GM12873 (cell line): ENCODE data around the gene ITPRIP.

Experiments used
- TF ChIP-seq, protein P1 (sequence below): IDR thresholded peaks from 2 replicates; pipeline ENCODE4 v1.5.1; 2012; ENCODE audit warnings: low read depth, mild to moderate bottlenecking, moderate library complexity, low read length, control low read depth; ENCODE audit not compliant: insufficient read depth; ENCODE audit errors: missing control alignments

ITPRIP gene

DNA sequence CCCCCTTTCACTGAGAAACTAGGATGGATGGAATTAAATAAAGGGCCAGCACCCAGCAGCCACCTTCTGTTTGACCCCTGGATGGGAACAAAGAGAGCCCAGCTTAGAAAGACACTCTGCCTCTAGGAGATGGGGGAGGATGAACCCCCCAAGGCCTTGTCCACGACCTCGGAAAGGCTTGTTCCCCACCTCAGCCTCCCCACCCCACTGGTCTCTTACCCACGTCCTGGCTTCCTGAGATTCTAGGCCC is 9.7 kb downstream of the ITPRIP start:
- TF ChIP-seq, protein P1, sequence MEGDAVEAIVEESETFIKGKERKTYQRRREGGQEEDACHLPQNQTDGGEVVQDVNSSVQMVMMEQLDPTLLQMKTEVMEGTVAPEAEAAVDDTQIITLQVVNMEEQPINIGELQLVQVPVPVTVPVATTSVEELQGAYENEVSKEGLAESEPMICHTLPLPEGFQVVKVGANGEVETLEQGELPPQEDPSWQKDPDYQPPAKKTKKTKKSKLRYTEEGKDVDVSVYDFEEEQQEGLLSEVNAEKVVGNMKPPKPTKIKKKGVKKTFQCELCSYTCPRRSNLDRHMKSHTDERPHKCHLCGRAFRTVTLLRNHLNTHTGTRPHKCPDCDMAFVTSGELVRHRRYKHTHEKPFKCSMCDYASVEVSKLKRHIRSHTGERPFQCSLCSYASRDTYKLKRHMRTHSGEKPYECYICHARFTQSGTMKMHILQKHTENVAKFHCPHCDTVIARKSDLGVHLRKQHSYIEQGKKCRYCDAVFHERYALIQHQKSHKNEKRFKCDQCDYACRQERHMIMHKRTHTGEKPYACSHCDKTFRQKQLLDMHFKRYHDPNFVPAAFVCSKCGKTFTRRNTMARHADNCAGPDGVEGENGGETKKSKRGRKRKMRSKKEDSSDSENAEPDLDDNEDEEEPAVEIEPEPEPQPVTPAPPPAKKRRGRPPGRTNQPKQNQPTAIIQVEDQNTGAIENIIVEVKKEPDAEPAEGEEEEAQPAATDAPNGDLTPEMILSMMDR, result no peak

DNA sequence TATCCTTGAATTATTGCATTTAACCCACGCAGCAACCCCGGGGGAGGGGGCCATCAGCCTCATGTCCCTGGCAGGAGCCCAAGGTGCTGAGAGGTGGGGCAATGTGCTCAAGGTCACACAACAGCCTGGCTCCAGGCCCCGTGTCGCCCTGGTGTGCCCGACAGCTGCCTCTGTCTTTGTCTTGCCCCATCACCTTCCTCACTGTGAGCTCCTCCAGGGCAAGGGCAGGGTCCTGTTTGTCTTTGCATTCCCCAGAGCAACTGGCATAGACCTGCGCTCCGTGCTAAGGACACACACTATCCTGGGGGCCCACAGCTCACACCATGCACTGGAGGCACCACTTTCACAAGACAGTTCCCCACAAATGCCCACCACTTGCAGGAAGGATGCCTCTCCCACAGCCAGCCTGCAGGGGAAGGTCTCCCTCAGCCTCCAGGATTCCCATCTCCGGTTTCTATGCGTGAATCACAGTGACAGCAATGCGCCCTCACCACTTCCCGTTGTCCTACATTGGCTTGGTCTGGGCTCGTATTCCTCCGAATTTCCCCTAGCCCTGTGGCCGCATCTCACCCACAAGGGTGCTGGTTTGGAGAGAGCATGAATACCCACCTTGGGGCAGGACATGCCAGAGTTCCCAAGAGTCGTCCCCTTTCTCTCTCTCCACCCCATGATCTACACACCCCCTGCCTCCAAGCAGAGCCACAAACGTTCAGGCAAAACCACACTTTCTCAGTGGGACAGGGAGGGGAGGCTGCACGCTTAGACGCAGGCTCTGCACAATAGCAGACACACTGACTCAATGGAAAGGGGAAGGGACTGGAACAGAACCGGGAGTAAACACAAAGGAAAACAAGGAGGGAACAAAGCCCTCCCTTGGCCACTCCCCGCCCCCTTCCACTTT is 10.3 kb downstream of the ITPRIP start:
- TF ChIP-seq, protein P1, result no peak

DNA sequence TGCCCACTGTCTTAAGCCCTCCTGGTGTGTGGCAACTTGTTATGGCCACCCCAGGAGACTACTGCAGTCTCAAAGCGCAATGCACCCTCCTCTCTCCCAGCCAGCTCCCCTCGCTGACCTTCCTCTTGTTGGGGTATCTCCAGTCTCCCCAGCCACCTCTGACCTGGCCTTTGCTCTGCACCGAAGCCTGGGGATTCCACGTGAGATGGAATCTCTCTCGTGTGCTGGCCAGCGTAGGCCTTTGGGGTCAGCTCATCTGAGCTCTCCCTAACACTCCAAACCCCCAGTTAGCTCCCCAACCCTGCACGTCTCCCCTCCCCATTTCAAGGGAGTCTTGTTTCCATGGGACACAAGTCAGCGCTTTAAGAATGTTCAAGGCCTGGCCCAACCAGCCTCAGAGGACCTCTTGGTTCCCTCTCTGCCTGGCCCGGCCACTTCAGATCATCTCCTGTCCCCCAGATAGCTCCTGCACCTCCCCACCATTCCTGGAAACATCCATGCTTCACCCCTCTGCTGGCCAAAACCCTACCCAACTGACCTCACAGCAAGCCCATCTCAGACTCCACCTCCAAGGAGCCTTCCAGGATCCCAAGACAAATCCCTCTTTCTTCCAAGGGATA is 11.2 kb downstream of the ITPRIP start:
- TF ChIP-seq, protein P1, result no peak

DNA sequence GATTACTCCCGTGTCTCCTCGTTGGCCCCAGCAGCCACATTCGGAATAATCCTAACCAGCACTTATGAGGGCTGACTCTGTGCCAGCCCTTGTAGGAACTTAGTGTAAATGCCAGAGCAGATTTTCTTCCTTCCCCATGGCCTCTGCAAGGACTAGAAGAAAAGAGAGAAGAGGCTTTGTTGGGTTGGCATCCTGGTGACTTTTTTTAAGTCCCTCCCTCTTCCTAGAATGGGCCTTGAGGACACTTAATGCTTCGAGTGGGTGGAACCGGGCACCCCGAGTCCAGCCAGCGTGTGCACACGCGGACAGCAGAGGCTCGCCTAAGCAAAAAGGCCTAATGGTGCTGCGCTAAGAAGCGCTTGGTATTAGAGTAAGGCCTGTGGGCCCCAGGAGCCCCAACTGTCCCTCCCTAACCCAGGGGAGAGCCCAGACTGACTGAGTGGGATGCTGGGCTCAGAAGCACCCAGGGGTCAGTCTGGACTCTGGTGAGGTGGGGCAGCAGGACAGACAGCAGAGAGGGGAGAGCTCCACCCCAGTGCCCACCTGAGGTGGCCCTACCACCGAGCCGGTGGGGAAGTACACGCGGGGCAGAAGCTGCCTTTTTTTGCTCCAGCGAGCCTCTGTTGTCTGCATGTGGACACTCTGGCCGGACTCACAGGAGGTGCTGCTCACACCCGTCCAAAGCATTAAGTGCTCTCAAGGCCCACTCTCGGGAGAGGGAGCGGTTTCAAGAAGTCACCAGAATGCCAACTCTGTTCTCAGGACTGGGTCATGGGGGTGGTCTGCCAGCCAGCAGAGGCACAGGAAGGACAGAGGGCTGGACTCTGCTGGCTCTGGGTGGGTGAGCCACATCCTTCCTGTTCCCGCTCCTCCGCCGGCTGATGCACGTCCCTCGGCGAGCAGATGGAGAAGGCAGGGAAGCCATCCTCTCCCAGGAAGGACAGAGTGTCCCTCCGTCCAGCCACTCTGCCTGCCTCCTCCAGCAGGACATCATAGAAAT is 12.5 kb downstream of the ITPRIP start:
- TF ChIP-seq, protein P1, result no peak

DNA sequence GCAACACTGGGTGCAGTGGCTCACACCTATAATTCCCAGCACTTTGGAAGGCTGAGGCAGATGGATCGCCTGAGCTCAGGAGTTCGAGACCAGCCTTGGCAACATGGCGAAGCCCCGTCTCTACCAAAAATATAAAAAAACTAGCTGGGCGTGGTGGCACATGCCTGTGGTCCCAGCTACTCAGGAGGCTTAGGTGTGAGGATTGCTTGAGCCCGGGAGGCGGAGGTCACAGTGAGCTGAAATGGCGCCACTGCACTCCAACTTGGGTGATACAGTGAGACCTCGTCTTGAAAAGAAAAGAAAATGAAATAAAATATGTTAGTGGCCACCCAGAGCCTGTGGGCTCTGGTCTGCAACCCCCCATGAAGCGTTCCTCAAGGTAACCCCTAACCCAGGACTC is 13.3 kb downstream of the ITPRIP start:
- TF ChIP-seq, protein P1, result no peak

DNA sequence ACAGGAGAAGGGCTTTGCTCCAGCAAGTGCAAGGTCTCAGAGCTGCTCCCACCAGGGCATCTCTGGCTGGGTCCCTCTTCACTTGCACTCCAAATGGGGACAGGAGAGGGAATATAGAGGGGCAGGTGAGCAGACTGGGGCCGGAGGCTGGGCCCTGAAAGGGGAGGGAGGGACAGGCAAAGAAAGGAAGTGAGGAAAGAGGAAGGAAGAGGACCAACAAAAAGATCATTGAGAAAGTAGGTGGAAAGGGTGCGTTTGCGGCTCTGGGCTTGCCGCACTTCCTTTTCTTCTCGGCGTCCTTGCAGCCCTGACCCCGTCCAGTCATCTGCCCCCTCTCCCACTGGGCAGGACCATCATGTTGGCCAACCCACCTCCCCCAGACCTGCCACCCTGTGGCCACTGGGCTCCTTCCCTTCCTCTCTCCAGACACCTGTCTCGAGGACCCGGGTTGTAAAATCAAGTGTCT is 14.0 kb downstream of the ITPRIP start:
- TF ChIP-seq, protein P1, result no peak

DNA sequence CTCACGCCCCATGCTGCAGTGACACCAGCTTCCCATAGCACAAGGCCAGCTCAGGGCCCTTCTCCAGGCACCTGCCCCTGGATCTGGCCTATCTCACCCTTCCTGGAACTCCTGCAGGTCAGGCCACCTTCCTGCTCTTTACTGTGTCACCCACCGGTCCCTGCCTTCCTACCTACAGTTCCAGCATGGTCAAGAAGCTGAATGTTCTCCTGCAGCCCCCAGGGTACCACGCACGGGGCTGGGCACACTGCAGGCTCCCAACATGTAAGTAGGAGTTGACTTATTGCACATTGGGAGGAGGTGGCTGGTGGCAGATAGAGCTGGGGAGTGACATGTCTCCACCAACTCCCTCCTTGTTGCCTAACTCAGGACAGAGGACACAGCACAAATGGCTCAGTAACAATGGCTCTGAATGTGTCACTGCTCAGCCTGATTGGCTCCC is 14.5 kb downstream of the ITPRIP start:
- TF ChIP-seq, protein P1, result no peak
